Measurements from ENCODE around the gene GM2A. TPM values are rescaled to one million over a fixed set of nuclear protein-coding genes. Genes with fewer than 3 reads are reported as not detected.

Gene GM2A
- polyA plus RNA-seq, 12 donors: 17.8 to 36.2 (median 25.8) TPM; not detected in 1

Other genes with a start within 250 kb of the GM2A start
- gene GPX3, start 232.6 kb upstream of the GM2A start, polyA plus RNA-seq (ENCODE audit: insufficient read length in 12 of 12): 10 to 100 TPM in 11 of 12 donors, not detected in 1; 21.8 to 71.8 (median 51.7) TPM
- 100 to 1,000 TPM in 4 of 12 donors, 10 to 100 TPM in 7, not detected in 1; 63.0 to 115 (median 79.8) TPM for gene TNIP1, start 172.2 kb upstream of the GM2A start, polyA plus RNA-seq (ENCODE audit: insufficient read length in 12 of 12)
- 100 to 1,000 TPM in 11 of 12 donors, not detected in 1; 239 to 380 (median 352) TPM for gene ANXA6, start 95.4 kb upstream of the GM2A start, polyA plus RNA-seq (ENCODE audit: insufficient read length in 12 of 12)
- gene CCDC69, start 29.1 kb upstream of the GM2A start, polyA plus RNA-seq (ENCODE audit: insufficient read length in 12 of 12): 100 to 1,000 TPM in 4 of 12 donors, 10 to 100 TPM in 7, not detected in 1; 51.8 to 126 (median 93.4) TPM
- gene SLC36A3, start 50.6 kb downstream of the GM2A start, polyA plus RNA-seq (ENCODE audit: insufficient read length in 12 of 12): not detected
- under 1 TPM in 8 of 12 donors, not detected in 4; 0.10 to 0.59 (median 0.29) TPM for gene SLC36A2, start 94.4 kb downstream of the GM2A start, polyA plus RNA-seq (ENCODE audit: insufficient read length in 12 of 12)
- 10 to 100 TPM in 11 of 12 donors, not detected in 1; 12.7 to 42.7 (median 22.2) TPM for gene SLC36A1, start 194.4 kb downstream of the GM2A start, polyA plus RNA-seq (ENCODE audit: insufficient read length in 12 of 12)